ENCODE results near the gene CLCNKB. TPM values are rescaled to one million over a fixed set of nuclear protein-coding genes. Genes with fewer than 3 reads are reported as not detected.
"Not testable (repeated sequence)": the region's sequence is repeated elsewhere in the genome, so short reads cannot be mapped to it uniquely, and the experiment has no call there.

Gene CLCNKB
- total RNA-seq, result 0.63 TPM

DNA sequence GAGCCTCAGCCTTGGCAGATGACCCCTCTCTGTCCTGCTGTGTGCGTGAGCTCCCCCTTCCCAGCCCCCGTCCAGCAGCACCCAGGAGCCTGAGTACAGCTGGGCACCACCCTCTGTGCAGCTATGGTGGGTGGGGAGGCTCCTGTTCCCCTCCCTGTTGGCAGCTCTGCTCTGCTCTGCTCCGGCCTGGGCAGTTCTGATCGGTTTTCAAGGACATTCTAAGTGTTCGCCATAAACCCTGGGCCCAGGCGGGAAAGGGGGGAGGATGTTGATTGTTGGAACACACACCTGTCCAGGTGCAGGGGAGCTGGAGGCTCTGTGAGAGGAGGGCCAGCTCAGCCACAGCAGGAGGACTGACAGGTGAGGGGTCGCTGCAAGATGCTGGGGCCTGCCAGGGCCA, at the start of gene CLCNKB:
Gene CLCNKB (plus strand): TSS at position 262 of the 400 bp plus-strand sequence. CDS start 711 bp downstream, outside the sequence.
- no peak for DNase-seq (ENCODE audit: low spot score)

DNA sequence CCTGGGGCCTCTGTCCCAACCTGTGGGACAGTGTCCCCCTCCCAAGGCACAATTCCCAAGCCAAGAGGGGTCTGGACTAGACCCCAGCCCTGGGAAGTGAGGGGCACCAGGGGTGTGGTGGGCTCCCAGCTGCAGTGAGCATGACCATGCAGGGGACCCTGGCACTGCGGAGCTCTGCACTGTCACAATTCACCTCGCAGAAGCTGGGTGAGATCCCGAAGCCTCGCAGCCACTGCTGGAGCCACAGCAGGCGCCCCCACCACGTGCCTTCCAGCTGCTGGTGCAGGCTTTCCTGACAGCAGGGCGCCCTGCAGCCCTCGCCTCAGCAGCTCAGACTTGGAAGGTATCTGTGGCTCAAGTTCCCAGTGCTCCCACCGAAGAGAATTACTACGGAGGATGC, 49.5 kb upstream of the CLCNKB start:
- DNase-seq (ENCODE audit: low spot score), result no peak

DNA sequence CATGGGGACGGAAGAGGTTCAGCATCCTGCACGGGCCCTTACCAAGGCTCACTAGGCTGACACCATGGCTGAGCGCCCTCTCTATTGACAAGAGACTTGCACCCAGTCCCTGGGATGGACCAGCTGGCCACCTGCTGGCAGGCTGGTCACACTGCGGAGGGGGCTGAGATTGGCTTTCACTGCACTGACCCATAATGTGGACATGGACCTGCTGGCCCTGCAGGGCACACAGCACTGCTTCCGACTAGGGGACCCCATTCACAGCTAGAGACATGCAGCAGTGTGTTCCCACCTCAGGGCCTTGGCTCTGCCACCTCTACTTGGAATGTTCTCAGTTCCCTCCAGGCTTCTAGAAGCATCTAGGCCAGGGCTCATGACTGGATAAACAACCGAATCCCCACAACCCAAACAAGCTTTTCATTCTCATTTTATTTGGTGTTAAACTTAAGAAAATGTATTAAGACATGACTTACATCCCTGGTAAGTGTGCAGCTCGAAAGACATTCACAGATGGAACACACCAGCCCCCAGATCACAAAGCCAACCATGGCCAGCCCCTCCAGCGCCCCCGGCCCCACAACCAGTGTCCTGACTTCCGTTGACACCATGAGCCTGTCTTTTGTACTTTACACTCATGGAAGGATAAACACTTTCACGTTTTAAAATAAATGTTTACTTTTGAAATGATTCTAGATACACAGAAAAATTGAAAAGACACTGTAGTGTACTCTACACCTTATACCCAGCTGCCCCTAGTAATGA, 48.8 kb upstream of the CLCNKB start:
- peak; percentile 56 for DNase-seq (ENCODE audit: low spot score)

DNA sequence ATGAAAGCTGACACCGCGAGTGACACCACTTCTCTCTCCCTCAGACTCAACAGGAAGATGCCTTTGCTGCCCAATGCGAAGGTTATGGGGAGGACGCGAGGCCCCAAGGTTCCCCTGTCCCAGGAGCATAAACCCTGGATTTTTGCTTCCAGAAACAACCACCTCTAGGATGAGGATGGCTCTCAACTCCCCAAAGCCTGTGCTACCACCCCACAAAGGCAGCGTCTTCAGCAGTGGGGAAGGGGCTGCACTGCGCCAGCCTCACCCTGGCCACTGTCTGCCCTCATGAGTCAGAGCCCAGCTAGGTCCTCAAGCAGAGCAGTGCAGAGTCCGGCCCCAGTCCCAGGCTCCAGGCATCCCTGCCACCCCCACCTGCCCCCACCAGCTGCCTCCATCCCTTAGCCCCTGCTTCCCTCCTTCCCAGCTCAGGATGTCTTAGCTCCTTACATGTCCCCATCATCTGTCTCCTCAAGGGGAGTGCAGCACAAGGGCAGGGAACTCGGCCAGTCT, 46.5 kb upstream of the CLCNKB start:
- DNase-seq (ENCODE audit: low spot score), result no peak

DNA sequence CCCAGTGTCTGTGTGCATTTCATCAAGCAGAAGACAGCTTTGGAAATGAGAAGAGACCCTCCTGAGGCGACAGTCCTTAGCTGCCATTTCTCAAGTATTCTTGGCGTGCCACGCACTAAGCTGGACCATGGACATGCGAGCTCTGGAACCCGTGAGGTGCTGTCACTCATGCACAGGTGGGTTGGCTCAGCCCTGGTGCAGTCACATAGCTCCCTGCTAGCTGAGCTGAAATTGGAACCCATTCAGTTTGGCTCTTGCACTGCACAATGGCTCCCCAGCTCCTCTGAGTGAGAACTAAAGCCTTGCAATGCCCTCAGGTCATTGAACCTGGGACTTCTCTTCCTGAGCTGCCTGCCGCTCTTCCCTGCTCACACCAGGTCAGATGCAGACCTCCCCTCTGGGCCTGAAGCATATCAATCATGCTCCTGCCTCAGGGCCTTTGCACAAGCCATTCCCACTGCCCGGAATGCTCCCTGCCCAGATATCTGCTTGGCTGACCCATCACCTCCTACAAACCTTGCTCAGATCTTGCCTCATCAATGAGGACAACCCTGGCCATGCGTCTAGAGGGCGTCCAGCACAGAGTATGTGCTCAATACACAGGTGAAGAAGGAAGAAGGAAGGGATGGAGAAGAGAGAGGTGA, 45.8 kb upstream of the CLCNKB start:
- DNase-seq (ENCODE audit: low spot score), result no peak

DNA sequence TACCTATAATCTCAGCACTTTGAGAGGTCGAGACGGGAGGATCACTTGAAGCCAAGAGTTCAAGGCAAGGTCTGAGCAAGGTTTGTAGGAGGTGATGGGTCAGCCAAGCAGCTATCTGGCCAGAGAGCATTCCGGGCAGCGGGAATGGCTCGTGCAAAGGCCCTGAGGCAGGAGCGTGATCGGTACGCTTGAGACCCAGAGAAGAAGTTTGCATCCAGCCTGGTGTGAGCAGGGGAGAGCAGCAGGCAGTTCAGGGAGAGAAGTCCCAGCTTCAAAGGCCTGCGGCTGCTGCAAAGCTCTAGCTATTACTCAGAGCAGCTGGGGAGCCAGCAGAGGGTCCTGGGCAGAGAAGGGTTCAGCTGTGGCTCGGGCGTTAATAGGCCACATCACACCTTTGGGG, 44.7 kb upstream of the CLCNKB start:
- DNase-seq (ENCODE audit: low spot score), result no peak

DNA sequence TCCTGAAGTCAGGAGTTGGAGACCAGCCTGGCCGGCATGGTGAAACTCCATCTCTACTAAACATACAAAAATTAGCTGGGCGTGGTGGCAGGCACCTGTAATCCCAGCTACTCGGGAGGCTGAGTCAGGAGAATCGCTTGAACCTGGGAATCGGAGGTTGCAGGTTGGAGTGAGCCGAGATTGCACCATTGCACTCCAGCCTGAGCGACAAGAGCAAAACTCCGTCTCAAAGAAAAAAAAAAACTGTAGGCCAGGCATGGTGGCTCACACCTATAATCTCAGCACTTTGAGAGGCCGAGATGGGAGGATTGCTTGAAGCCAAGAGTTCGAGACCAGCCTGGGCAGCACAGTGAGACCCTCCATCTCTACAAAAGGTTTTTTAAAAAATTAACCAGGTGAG, 42.3 kb upstream of the CLCNKB start:
- not testable (repeated sequence) for DNase-seq (ENCODE audit: low spot score)

DNA sequence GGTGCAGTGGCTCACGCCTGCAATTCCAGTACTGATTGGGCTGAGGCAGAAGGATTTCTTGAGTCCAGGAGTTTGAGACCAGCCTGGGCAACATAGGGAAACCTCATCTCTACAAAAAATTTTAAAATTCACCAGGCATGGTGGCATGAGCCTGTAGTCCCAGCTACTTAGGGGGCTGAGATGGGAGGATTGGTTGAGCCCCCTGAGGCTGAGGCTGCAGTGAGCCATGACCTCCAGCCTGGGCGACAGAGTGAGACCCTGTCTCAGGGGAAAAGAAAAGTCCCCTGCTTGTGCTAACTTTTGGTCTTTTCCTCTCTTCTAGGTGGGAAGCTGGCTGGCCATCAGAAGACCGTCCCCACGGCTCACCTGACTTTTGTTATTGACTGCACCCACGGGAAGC, 38.0 kb upstream of the CLCNKB start:
- DNase-seq (ENCODE audit: low spot score), result no peak

DNA sequence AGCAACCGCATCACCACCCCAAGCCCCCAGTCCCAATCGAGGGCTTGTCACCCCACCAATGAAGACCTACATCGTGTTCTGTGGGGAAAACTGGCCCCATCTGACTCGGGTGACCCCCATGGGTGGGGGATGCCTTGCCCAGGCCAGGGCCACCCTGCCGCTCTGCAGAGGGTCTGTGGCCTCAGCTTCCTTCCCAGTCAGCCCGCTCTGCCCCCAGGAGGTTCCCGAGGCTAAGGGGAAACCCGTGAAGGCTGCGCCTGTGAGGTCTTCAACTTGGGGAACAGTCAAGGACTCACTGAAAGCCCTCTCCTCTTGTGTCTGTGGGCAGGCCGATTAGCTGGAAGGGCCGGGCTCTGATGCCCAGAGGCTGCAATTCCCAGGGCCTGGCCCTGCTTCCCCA, 37.6 kb upstream of the CLCNKB start:
- DNase-seq (ENCODE audit: low spot score), result no peak

DNA sequence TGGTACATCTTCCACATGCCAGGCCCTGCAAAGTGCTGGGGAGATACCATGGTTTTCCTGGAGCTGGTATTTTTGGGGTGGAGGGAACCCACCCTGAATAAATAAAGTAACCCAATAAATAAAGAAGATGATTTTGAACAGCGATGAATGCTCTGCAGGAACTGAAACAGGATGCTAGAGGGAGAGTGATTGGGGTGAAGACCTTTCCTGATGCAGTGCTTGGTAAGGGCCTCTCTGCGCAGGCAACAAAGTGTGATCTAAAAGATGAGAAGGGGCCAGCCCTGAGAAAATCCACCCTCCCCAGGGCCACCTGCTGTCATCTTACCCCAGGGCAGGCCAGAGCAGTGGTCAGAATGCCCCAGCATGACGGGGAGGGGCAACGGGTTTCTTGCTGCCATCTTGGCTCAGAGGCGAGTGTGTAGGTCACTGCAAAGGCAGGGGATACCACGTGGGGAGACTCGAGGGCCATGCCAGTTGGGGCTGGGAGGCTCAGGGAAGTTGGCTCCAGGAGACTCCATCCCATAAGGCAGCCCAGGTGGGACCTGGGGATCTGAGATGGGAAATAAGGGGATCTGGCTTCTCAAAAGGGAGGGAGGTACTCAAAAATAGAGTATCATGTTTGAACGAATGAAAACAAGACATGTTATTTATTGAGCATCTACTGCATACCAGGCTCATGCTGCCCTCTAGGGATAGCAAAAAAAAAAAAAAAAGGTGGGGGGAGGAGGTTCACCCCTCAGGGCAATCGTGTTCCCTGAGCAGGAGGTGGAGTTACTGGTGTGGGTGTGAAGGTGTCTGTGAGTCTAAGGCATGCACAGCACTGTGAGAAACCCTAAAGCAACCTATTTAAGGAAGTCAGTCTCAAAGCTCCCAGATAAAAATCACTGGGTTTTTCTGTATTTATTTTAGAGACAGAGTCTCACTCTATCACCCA, 36.8 kb upstream of the CLCNKB start:
- no peak for DNase-seq (ENCODE audit: low spot score)

DNA sequence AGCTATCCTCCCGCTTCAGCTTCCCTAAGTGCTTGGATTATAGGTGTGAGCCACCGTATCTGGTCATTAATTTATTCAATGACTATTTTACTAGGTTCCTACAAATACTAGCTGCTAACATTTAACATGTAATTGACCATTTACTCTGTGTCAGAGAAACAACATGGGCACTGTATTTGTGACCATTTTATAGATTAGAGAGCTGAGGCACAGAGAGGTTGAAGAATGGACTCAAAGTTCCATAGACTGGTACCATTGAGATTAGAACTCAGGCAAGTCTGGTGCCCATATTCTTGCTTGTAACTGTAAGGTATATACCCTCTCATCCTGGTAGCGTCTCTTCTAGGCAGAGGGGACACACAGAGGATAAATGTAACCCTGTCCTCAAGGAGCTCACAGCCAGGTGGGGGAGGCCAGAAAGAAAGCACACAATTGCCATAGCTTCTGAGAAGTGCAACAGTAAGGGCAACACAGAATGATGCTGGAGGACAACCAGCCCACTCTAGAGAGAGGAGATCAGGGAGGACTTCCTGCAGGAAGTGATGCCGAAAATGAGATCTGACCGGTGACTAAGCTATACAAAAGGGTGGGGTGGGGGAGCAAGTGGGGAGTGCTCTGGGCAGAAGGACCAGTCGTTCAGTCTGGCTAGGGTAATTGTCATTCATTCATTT, 35.8 kb upstream of the CLCNKB start:
- DNase-seq (ENCODE audit: low spot score), result no peak

DNA sequence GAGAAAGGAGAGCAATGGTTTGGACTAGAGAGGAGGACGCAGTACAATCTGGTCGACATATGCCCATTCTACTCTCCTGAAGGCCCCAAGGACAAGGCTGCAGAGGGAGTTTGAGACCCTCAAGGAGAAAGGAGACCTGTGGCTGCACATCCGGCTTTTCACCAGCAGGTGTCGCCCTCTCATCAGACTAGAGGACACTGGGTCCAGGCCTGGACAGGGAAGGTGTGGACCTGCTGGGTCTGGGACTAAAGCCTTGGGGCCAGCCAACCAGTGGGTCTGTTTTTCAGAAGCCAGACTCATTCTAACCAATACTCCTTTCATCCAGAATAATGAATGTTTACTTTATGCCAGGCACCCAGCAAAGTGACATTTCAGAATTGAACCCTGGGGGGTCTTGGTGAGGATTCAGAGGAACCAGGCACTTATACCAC, 34.5 kb upstream of the CLCNKB start:
- DNase-seq (ENCODE audit: low spot score), result peak; percentile 79

DNA sequence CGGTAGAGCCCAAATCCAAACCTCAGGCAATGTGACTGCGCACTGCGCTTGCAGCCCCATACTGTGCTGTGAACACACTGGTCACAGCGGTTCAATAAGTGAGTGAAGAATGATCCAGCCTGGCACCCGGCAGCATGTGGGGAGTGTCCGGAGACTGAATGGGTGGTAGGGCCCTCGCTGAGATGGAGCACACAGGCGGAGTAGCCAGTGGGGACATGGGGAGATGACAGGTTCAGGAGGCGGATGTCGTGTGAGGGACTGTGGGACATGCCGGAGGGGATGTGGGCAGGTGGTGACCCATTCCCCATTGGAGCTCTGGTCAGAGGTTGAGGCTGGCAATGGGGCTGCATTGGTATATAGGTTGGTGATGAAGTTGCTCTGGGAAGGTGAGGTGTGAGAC, 33.9 kb upstream of the CLCNKB start:
- no peak for DNase-seq (ENCODE audit: low spot score)

DNA sequence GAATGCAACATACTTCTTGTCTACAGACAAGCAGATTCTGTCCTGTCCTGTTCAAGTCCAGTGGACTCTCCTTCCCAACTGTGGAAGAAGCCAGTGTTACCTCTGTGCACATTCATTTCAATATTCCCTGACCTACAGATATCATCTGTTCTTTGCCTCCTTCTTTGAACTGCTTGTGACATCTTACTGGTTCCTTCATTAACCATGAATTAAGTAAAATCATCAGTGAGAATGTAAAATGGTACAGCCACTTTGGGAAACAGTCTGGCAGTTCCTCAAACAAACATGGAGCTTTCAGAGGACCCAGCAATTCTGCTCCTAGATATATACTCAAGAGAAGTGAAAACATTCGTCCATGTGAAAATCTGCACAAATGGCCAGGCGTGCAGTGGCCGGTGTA, 32.7 kb upstream of the CLCNKB start:
- DNase-seq (ENCODE audit: low spot score), result no peak

DNA sequence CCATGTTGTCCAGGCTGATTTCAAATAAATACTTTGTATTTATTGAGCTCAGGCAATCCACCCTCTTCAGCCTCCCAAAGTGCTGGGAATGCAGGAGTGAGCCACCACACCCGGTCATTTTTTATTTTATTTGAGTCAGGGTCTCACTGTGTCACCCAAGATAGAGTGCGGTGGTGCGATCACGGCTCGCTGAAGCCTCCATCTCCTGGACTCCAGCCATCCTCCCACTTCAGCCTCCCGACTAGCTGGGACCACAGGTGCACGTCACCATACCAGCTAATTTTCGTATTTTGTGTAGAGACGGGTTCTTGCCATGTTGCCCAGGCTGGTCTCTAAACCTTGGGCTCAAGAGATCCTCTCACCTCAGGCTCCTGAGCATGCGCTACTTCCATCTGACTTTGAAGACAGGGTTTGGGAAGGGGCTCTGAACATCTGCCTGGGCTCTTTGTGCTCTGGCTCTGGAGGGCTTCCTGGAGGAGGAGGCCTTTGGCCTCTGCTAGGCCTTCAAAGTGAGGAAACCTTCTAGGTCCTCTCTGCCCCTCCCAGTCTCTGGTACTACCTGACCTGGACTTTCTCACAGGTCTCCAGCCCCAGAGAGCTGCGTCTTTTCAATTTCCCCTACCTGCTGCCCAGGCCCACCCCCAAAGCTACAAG, 31.5 kb upstream of the CLCNKB start:
- DNase-seq (ENCODE audit: low spot score), result no peak

DNA sequence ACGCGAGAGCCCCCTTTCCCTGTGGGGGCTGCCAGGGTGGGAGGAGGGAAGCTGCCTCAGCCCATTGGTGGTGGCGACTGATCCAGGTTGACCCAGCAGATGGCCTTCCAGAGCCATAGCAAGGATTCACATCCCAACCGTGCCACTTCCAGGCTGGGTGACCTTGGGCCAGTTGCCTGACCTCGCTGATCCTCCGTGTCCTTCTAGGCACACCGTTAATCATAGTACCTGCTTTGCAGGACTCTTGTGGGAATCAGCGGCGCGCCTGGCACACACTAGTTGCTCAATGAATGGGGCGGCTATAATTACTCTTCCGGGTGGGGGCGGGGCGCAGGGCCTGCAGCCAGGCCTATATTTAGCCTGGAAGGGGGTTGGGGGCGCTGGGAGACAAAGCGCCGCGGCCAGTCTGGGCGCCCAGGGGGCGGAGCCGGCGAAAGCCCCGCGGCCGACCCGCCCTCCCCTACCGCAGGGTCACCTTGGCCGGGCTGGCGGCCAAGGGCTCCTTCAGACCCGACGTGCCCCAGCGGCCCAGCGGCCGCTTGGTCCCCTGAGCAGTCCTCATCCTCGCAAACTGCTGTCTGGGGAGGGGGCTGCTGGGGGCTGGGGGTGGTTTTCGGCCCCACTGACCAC, 30.9 kb upstream of the CLCNKB start:
- peak; percentile 57 for DNase-seq (ENCODE audit: low spot score)

DNA sequence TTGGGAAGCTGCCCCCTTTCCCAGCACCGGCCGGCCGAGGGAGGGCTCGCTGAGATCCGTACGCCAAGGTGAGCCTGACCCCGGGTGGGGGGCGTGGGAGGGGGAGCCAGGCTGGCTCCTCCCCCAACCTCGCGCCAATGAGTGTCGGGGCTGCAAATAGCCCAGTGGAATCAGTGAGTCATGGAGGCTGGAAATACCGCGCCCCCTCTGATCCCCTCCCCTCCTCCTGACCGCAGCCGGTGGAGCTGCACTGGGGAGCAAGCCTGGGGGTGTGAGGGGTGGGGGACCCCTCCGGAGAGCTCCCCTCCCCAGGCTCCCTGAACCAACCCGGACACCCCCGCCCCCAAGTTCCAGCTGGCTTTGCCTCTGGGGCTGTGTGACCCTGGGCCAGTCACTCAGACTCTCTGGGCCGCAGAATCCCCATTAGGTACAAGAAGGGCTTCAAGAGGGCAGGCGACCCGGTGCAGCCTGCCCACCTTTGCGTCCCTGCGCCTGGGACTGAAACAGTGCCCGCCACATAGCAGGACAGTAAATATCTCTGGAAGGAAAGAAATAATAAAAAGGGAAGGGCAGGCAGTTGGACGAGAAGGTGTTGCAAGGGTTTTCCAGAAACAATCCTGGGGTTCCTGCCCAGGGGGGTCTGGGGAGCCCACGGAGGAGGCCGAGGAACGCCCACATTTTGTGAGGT, 30.2 kb upstream of the CLCNKB start:
- peak; percentile 39 for DNase-seq (ENCODE audit: low spot score)

DNA sequence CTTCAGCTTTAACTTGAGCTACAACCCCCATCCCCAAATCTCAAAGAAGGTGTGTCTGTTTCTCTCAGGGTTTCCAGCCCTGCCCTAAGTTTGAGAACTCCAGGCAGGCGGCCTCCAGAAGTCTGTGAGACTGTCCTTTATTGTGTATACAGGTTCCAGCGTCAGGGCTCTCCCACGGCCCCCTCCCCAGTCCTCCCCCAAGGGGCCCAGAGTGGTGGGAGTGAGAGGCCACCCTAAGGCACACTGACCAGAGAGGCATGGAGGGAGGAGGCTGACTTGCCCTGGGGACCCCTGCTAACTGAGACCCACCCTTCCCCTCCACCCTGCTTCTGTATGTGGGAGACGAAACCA, 29.7 kb upstream of the CLCNKB start:
- no peak for DNase-seq (ENCODE audit: low spot score)

DNA sequence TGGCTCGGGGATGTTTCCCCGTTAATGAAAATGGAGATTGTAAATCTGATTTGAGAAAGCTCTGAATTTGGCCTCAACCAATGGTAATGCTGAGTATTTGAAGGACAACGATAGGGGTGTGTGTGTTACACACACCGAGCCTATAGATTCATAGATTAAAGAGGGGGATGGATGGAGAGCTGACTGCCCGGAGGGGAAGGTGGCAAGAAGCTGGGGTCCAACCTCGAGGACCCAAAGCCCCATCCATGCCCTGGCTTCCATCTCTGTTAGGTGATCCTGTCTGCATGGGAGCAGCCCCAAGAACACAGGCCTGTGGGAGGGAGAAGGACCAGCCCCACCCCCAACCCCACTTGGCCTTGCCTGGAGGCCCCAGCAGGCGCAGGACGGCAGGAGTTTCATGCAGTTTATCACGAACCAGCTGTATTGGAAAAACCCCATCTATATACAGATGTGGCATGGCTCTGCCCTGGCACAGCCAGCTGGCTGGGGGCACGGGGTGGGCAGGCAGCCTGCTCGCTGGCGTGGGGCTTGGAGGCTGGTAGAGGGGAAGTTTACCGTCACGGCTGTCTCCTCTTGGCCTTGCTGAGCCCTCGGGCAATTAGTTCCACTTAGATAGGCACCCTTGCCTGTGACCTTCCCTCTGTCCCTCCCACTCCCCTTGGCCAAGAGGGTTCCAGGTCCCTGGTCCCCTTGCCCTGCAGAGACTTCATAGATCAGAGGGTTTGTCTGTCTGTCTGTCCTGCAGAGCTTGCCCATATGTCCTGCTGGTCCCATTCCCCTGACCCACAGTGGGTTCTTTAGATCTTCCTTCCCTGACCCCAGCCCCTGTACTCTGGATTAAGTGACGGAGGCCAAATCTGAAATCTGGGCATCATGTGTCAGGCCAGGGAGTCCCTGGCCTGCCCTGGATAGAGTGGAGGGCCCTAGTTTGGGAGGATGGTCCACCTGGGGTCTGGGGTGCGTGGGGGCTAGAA, 28.8 kb upstream of the CLCNKB start:
- no peak for DNase-seq (ENCODE audit: low spot score)
